Lung microvascular endothelial cell (primary cell): Measurements from ENCODE around the gene PPP1R10. TPM values are rescaled to one million over a fixed set of nuclear protein-coding genes. Genes with fewer than 3 reads are reported as not detected.
"Not testable (repeated sequence)": the region's sequence is repeated elsewhere in the genome, so short reads cannot be mapped to it uniquely, and the experiment has no call there.

Source experiments
- DNase-seq, 2 donors: peaks; one replicate each; pipeline versions ENCODE4 v3.0.0 to v3.0.0-alpha.2; 2010; ENCODE audit warnings: low read depth in 2 of 2
- total RNA-seq: library from RNA; depleted of rRNA; stranded (reverse); fragments of >200 nt; gene quantifications from 2 replicates; pipeline ENCODE4 v1.2.1, GENCODE V29; 2014

The PPP1R10 gene
- 7.0 and 12.5 TPM in 2 replicates for total RNA-seq

- peak; percentile 100 for DNase-seq
Observed at GRCh38 chr6:30616811-30617564, at the start of gene PPP1R10. Gene PPP1R10, minus strand, starts transcription at chr6:30617243. Its CDS starts 7,299 bp downstream, at chr6:30609944.

- DNase-seq = peak; percentile 33 to 55
Observed at GRCh38 chr6:30666300-30666699, 49.3 kb upstream of the PPP1R10 start.

- DNase-seq = no peak
Observed at GRCh38 chr6:30664994-30665767, 48.1 kb upstream of the PPP1R10 start.

GRCh38 chr6:30657922-30658321, 40.9 kb upstream of the PPP1R10 start:
- not testable (repeated sequence) for DNase-seq

GRCh38 chr6:30657454-30657853, 40.4 kb upstream of the PPP1R10 start:
- DNase-seq = no peak

- no peak for DNase-seq
Observed at GRCh38 chr6:30656513-30656912, 39.5 kb upstream of the PPP1R10 start.

GRCh38 chr6:30655743-30656094, 38.7 kb upstream of the PPP1R10 start:
- DNase-seq = no peak

GRCh38 chr6:30654798-30655742, 38.0 kb upstream of the PPP1R10 start:
- DNase-seq = no peak

- no peak for DNase-seq
Observed at GRCh38 chr6:30651143-30651542, 34.1 kb upstream of the PPP1R10 start.

GRCh38 chr6:30647242-30648116, 30.4 kb upstream of the PPP1R10 start:
- peak; percentile 65 to 77 for DNase-seq

- DNase-seq = peak; percentile 94 to 97
Observed at GRCh38 chr6:30646450-30647241, 29.6 kb upstream of the PPP1R10 start, which contains the start of gene C6orf136. Gene C6orf136, plus strand, starts transcription at chr6:30647133. Its CDS starts 99 bp downstream, at chr6:30647232.

- DNase-seq = no peak
Observed at GRCh38 chr6:30645989-30646388, 28.9 kb upstream of the PPP1R10 start.

- DNase-seq = no peak
Observed at GRCh38 chr6:30644769-30645168, 27.7 kb upstream of the PPP1R10 start.

- DNase-seq = peak in 1 of 2 donors; percentile 15
Observed at GRCh38 chr6:30643656-30644055, 26.6 kb upstream of the PPP1R10 start.

- no peak for DNase-seq
Observed at GRCh38 chr6:30641048-30641447, 24.0 kb upstream of the PPP1R10 start.

GRCh38 chr6:30640481-30640880, 23.4 kb upstream of the PPP1R10 start:
- DNase-seq = no peak

GRCh38 chr6:30635834-30636233, 18.8 kb upstream of the PPP1R10 start:
- no peak for DNase-seq

- peak; percentile 84 to 90 for DNase-seq
Observed at GRCh38 chr6:30626484-30627366, 9.7 kb upstream of the PPP1R10 start, which contains the start of gene ATAT1. Gene ATAT1, plus strand, starts transcription at chr6:30626874.

GRCh38 chr6:30625511-30625910, 8.5 kb upstream of the PPP1R10 start:
- DNase-seq = no peak
